Measurements from ENCODE around the gene RBMS1. TPM values are rescaled to one million over a fixed set of nuclear protein-coding genes. Genes with fewer than 3 reads are reported as not detected.
A peak's percentile ranks its signal among the peaks of the same experiment; 100 is the strongest.

The RBMS1 gene
- polyA plus RNA-seq, 1 donor (not counting 4 experiments of a cell fraction or from before 2014, with no cell fraction given), result 89.1 TPM

DNA sequence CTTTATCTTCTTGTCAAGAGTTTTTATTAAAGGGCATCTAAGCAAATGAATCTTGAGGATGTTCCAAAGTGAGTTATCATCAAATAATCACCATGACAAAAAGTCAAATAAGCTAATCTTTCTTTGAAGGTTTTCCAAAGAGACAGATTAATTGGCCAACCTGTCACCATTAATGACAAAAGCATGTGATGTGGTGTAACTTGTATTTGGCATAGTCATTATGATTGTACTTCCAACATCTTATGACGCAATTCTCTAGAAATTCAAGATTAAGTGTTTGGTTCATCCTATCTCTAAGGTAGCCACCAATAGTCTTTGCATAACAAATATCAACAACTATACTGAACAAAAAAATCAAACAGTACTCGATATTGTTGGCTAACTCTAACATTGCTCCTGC, 28.6 kb downstream of the RBMS1 start:
- no peak overlapping the region for H3K9ac ChIP-seq (ENCODE audit: control insufficient read depth, extremely low read depth, insufficient read depth, low read length)
- DNase-seq (ENCODE audit: low read depth, low spot score) (no peak), FAIRE-seq (peak; percentile 85)
- H3K9me3 ChIP-seq (ENCODE audit: control insufficient read depth, low read depth, low read length), result no peaks in the 10 kb centered on the region
- no peak for TF ChIP-seq EZH2 (IDR thresholded peaks at IDR 0.05; ENCODE audit: low read length)
- H2AFZ ChIP-seq (ENCODE audit: control insufficient read depth, low read length), result no peak overlapping the region
- no peaks in the 10 kb centered on the region for H4K20me1 ChIP-seq (ENCODE audit: control insufficient read depth, extremely low read depth, insufficient read depth, low read length)
- no peaks in the 10 kb centered on the region for H3K27me3 ChIP-seq (ENCODE audit: control insufficient read depth, extremely low read depth, insufficient read depth, low read length)
- H3K4me3 ChIP-seq (ENCODE audit: control insufficient read depth in 2 of 3, extremely low read depth in 1 of 3, insufficient read depth in 2 of 3, low read depth in 1 of 3, low read length in 3 of 3), result no peak overlapping the region
- peak overlapping the region; percentile 58 for H3K27ac ChIP-seq (ENCODE audit: control insufficient read depth, insufficient read depth, low read length)
- dilution Hi-C loops (cut with MboI; ENCODE audit: extremely low pct_ligation_motif_present, low sequenced_read_pairs), result no loop called here
- no peaks in the 10 kb centered on the region for H3K9me1 ChIP-seq (ENCODE audit: control insufficient read depth, extremely low read depth, insufficient read depth, low read length)
- H3K36me3 ChIP-seq (ENCODE audit: control insufficient read depth in 2 of 2, extremely low read depth in 1 of 2, insufficient read depth in 2 of 2, low read length in 2 of 2), result no peaks in the 10 kb centered on the region
- H3K4me1 ChIP-seq (ENCODE audit: control insufficient read depth, extremely low read depth, insufficient read depth, low read length), result peaks cover 17% of the 10 kb centered on the region
- peaks cover 75% of the 10 kb centered on the region for H3K79me2 ChIP-seq (ENCODE audit: control insufficient read depth, insufficient read depth, low read length)
- H3K4me2 ChIP-seq (ENCODE audit: control insufficient read depth, extremely low read depth, insufficient read depth, low read depth, low read length), result peak overlapping the region; percentile 6

DNA sequence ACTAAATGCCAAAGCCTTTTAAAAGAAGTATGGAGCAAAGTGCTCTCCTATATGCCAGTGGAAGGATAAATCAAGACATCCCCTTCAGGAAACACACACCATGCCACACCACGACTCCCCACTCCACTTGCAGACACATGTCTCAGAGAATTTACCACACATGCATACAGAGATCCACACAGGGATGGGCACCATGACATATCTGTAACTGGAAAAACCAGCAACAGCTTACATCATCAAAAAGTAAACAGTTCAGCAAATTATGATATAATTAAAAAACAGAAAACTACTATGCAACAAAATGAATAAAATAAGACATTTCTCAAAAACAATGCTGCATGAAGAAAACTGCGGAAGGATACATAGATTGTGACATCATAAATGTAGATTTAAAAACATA, 29.6 kb downstream of the RBMS1 start:
- peaks cover 11% of the 10 kb centered on the region for H3K4me1 ChIP-seq (ENCODE audit: control insufficient read depth, extremely low read depth, insufficient read depth, low read length)
- H2AFZ ChIP-seq (ENCODE audit: control insufficient read depth, low read length), result no peak overlapping the region
- H3K9ac ChIP-seq (ENCODE audit: control insufficient read depth, extremely low read depth, insufficient read depth, low read length), result no peak overlapping the region
- no peak for TF ChIP-seq EZH2 (IDR thresholded peaks at IDR 0.05; ENCODE audit: low read length)
- TF ChIP-seq, protein P1, sequence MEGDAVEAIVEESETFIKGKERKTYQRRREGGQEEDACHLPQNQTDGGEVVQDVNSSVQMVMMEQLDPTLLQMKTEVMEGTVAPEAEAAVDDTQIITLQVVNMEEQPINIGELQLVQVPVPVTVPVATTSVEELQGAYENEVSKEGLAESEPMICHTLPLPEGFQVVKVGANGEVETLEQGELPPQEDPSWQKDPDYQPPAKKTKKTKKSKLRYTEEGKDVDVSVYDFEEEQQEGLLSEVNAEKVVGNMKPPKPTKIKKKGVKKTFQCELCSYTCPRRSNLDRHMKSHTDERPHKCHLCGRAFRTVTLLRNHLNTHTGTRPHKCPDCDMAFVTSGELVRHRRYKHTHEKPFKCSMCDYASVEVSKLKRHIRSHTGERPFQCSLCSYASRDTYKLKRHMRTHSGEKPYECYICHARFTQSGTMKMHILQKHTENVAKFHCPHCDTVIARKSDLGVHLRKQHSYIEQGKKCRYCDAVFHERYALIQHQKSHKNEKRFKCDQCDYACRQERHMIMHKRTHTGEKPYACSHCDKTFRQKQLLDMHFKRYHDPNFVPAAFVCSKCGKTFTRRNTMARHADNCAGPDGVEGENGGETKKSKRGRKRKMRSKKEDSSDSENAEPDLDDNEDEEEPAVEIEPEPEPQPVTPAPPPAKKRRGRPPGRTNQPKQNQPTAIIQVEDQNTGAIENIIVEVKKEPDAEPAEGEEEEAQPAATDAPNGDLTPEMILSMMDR (optimal IDR thresholded peaks at IDR 0.05 in 1 of 3, IDR thresholded peaks at IDR 0.05 in 1 of 3, conservative IDR thresholded peaks at IDR 0.05 in 1 of 3; ENCODE audit: extremely low read depth in 1 of 3, insufficient read depth in 2 of 3, low read length in 3 of 3), result no peak
- H4K20me1 ChIP-seq (ENCODE audit: control insufficient read depth, extremely low read depth, insufficient read depth, low read length), result no peaks in the 10 kb centered on the region
- FAIRE-seq (no peak), DNase-seq (ENCODE audit: low read depth, low spot score) (no peak)
- H3K36me3 ChIP-seq (ENCODE audit: control insufficient read depth in 2 of 2, extremely low read depth in 1 of 2, insufficient read depth in 2 of 2, low read length in 2 of 2), result no peaks in the 10 kb centered on the region
- H3K9me3 ChIP-seq (ENCODE audit: control insufficient read depth, low read depth, low read length), result no peaks in the 10 kb centered on the region
- H3K4me2 ChIP-seq (ENCODE audit: control insufficient read depth, extremely low read depth, insufficient read depth, low read depth, low read length), result no peak overlapping the region
- no peak overlapping the region for H3K4me3 ChIP-seq (ENCODE audit: control insufficient read depth in 2 of 3, extremely low read depth in 1 of 3, insufficient read depth in 2 of 3, low read depth in 1 of 3, low read length in 3 of 3)
- H3K27me3 ChIP-seq (ENCODE audit: control insufficient read depth, extremely low read depth, insufficient read depth, low read length), result no peaks in the 10 kb centered on the region
- H3K9me1 ChIP-seq (ENCODE audit: control insufficient read depth, extremely low read depth, insufficient read depth, low read length), result no peaks in the 10 kb centered on the region
- H3K27ac ChIP-seq (ENCODE audit: control insufficient read depth, insufficient read depth, low read length), result no peak overlapping the region
- dilution Hi-C loops (cut with MboI; ENCODE audit: extremely low pct_ligation_motif_present, low sequenced_read_pairs), result no loop called here
- peaks cover 70% of the 10 kb centered on the region for H3K79me2 ChIP-seq (ENCODE audit: control insufficient read depth, insufficient read depth, low read length)

DNA sequence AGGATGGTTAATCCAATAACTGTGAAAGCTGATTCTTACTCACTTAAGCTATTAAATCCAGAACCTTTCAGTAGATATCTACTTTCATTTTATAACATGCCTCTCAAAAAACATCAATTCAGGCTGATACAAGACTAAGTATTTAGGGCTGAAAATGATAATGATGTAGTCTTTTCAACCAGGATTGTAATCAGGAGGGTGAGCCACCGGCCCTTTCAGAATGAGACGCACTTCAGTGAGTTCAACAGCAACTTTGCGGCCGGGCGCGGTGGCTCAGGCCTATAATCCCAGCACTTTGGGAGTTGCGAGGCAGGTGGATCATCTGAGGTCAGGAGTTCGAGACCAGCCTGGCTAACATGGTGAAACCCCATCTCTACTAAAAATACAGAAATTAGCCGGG, 30.4 kb downstream of the RBMS1 start:
- Histone ChIP-seq H3K4me2 (ENCODE audit: control insufficient read depth, extremely low read depth, insufficient read depth, low read depth, low read length) (no peak overlapping the region), H3K9ac (ENCODE audit: control insufficient read depth, extremely low read depth, insufficient read depth, low read length) (no peak overlapping the region), H4K20me1 (ENCODE audit: control insufficient read depth, extremely low read depth, insufficient read depth, low read length) (no peaks in the 10 kb centered on the region), H3K4me1 (ENCODE audit: control insufficient read depth, extremely low read depth, insufficient read depth, low read length) (peaks cover 11% of the 10 kb centered on the region), H3K36me3 (ENCODE audit: control insufficient read depth in 2 of 2, extremely low read depth in 1 of 2, insufficient read depth in 2 of 2, low read length in 2 of 2) (no peaks in the 10 kb centered on the region), H3K27me3 (ENCODE audit: control insufficient read depth, extremely low read depth, insufficient read depth, low read length) (no peaks in the 10 kb centered on the region), H3K9me1 (ENCODE audit: control insufficient read depth, extremely low read depth, insufficient read depth, low read length) (no peaks in the 10 kb centered on the region), H3K79me2 (ENCODE audit: control insufficient read depth, insufficient read depth, low read length) (peaks cover 71% of the 10 kb centered on the region), H2AFZ (ENCODE audit: control insufficient read depth, low read length) (no peak overlapping the region), H3K4me3 (ENCODE audit: control insufficient read depth in 2 of 3, extremely low read depth in 1 of 3, insufficient read depth in 2 of 3, low read depth in 1 of 3, low read length in 3 of 3) (no peak overlapping the region), H3K27ac (ENCODE audit: control insufficient read depth, insufficient read depth, low read length) (no peak overlapping the region), H3K9me3 (ENCODE audit: control insufficient read depth, low read depth, low read length) (no peaks in the 10 kb centered on the region)
- DNase-seq (ENCODE audit: low read depth, low spot score) (no peak), FAIRE-seq (no peak)
- TF ChIP-seq, protein P1 (optimal IDR thresholded peaks at IDR 0.05 in 1 of 3, IDR thresholded peaks at IDR 0.05 in 1 of 3, conservative IDR thresholded peaks at IDR 0.05 in 1 of 3; ENCODE audit: extremely low read depth in 1 of 3, insufficient read depth in 2 of 3, low read length in 3 of 3), result no peak
- no peak for TF ChIP-seq EZH2 (IDR thresholded peaks at IDR 0.05; ENCODE audit: low read length)
- dilution Hi-C loops (cut with MboI; ENCODE audit: extremely low pct_ligation_motif_present, low sequenced_read_pairs), result no loop called here

All from keratinocyte (primary cell).